Stimulated activated CD4-positive, alpha-beta T cell treated with anti-CD3 and anti-CD28 coated beads, TNF-alpha, amount 100 ng/mL, for 1 hour (primary cell): ENCODE results near the gene CASQ1.

Source experiments
- DNase-seq, 3 donors: peaks; one replicate each; pipeline ENCODE4 v3.0.0-alpha.2; 2020; ENCODE audit warnings: low read depth in 3 of 3, low spot score in 1 of 3

Gene CASQ1

DNA sequence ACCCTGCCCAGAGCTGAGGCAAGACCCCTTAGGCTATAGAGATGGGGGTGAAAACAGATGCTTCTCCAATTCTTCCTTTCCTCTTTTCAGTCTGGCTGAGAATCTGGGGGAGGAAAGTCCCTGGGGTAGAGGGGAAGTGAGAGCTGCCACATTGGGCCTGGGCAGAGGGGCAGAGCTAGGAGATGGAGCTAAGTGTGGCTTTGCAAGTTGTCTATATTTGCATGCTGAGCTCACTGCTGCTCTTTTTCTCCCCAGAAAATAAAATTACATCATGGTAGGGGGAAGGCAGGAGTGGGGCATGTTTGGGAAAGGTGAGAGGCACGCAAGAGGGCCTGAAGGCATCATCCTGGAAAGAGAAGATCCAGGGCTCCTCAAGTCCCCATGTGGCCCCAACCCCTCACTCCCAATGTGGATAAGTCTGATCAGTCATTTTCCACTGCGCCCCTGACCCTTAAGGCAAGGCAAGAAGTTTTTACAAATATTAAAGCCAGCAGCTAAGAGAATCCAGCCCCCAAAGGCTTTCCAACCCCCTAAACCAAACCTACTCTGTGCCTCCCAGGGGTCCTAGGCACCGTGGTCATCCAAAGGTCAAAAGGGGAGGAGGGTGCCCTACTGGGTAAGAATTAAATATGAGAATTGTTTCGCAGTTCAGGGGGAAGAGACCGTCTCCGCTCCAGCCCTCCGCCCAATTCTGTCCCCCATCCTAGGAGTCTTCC lies 14.3 kb downstream of the CASQ1 start:
- no peak for DNase-seq

DNA sequence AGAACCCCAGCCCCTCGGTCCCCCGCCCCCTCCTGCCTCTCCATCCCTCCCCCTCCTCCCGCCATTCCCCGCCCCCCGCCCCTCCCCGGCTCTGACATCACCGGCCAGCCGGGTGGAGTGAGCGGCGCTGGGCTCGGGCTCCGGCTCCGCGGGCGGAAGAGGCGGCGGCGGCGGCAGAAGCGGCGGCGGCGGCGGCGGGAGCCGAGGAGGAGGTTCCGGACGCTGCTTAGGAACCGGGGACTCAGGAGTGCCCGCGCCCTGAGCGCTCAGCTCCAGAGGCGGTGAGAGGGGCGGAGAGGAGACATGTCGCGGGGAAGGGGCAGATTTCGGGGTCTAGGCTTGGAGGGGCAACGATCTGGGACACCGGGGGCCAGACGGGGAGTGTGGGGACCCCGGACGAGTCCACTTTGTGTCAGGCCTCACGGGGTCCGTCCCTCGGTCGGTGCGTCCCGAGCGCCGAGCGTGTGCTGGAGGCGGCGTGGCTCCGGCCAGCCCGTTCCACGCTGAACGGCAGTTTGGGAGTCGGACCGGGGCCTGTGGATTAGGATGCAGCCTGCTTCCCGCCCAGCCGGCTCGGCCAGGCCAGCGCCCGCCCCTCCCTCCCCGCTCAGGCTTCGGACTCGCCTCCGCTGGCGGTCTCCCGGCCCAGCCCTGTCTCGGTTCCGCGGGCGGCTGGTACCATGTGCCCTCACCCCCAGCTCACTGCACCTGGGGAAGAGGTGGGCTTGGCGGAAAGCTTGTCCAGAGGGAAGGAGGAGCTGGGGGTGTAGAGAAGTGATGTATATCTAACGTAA lies 15.1 kb downstream of the CASQ1 start, which contains the start of gene PEA15:
Gene PEA15, plus strand, starts transcription at position 143 of the 794 bp plus-strand sequence. CDS start 6,161 bp downstream, outside the sequence.
- peak; percentile 34 to 62 (median 43) for DNase-seq

DNA sequence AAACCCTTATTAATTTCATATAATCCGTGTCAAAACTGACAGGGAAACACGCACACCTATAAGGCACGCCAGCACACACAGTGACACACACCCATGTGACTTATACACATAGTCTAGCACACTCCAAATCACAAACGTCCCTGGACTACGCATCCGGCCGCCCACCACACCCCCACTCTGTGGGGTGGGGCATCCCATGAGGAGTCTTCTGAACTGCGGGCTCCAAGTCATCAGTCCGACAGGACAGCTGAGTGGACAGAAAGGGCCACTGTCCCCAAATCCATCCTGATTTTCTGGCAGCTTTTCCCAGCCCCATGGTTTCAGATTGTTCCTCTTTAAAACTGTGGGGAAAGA lies 15.6 kb downstream of the CASQ1 start:
- DNase-seq = peak in 1 of 3 donors; percentile 42

DNA sequence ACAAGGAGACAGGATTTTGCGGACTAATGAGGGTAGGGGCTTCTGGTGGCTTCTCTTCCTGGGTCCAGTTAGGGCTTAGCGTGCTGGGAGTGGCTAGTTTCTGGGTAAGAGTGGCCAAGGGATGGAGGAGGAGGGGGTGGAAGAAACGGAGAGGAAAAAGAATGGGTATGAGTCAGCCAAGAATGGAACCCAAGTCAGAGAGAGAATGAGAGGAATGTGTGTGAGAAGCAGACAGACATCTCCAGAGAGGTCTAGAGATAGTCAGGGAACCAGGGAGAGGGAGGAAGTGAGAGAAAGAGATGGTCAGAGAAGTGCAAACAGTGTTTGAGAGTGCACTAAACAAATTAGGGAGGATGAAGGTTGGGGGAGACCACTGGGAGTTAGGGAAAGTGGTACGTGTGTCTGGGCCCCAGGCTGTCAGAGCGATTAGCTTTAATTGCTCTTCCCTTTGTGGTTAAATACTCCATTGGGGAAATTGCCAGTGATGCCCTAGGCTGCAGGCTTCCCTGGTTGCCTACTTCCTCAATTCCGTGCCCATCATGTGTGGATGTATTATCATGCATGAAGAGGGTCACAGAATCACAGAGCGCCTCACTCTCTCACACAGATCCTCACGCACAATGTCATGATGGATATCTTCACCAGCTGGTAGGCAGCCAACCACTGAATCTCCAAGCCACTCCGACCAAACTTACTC lies 16.2 kb downstream of the CASQ1 start:
- no peak for DNase-seq

DNA sequence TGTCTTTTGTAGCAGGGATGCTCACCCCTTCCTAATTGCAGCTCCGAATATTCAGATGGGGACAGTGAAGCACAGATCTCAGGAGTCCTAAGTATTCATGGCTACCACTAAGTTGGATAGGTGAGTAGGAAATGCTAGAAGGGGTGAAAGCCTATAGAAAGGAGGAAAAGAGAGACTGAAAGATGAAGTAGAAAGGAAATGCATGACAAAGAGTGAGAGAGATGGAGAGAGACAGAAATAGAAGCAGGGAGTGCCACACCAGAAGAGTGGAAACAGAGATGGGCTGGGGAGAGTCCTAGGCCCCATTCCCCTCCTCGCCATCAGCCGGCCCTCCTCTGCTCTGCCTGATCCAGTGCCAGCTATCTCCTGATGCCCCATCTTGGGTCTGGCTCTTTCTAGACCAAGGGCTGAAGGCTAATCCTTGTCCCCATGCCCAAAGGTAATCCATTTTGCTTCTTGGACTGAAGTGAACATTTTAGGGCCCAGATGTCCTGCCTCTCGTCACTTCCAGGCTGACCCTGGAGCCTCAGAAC lies 16.8 kb downstream of the CASQ1 start:
- DNase-seq = no peak

DNA sequence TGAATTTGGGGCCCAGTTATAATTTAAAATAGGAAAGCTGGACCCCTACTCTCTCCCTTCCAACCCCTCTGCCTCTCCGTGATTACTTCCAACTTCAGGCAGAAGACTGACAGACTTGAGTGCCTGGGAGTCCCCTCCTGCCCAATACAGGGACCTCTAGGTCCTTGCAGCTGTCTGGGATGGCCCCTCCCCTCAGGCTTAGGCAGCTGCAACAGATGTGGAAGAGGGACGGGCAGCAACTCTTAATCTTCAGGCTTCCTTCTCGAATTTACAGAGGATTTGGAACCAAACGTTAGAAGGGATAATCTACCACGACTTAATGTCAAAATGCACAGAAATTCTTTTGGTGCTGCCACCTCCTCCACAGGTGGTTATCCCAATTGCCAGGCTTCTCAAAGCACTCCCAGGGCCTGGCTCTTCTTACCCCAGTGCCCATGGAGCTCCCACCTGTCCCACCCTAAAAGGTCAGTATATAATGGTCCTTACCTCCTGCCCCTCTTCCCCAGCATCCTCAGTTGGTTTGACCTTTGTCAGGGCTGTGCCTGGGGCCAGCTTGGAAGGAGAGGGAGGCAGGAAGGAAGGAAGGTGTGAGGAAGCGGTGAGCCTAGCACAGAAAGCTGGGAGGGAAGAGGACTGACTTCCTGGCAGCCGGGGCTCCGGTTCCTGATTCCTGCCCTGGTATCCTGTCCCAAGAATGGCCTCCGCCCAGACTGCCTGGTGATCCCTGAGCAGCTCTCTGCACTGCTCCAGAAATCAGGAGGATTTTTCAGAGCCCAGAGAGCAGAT lies 17.6 kb downstream of the CASQ1 start:
- no peak for DNase-seq

DNA sequence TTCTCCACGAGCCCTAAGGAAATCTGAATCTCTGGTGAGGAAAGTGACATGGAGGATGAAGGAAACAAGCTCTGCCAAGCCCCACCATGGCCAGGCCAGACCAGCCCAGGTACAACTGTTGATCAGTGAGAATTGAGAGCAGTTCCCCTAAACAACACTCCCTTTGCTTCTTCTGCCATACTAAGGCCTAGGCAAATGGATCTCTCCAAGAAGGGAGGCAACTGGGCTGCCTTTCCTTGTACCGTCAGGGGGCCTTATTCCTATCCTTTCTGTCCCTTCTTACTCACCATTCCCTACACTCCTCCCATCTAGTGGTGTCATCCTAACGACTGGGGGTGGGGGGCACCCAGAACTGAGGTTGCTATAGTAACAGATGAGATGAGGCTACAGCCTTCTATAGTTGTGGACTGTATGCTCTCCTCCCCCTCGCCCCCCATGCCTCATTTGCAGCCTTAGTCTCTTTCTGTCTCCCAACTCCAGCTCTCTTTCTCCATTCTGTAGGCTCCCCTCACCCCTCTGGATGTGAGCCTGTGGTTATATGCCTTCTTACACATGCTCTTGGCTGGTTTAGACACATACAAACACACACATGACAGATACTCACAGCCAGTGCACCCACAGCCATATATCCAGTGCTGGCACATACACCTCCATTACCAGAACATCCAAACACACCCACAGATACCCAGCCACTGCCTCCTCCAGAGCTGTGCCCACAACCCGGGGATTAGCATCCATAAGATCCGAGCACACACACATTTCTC lies 18.4 kb downstream of the CASQ1 start:
- no peak for DNase-seq

DNA sequence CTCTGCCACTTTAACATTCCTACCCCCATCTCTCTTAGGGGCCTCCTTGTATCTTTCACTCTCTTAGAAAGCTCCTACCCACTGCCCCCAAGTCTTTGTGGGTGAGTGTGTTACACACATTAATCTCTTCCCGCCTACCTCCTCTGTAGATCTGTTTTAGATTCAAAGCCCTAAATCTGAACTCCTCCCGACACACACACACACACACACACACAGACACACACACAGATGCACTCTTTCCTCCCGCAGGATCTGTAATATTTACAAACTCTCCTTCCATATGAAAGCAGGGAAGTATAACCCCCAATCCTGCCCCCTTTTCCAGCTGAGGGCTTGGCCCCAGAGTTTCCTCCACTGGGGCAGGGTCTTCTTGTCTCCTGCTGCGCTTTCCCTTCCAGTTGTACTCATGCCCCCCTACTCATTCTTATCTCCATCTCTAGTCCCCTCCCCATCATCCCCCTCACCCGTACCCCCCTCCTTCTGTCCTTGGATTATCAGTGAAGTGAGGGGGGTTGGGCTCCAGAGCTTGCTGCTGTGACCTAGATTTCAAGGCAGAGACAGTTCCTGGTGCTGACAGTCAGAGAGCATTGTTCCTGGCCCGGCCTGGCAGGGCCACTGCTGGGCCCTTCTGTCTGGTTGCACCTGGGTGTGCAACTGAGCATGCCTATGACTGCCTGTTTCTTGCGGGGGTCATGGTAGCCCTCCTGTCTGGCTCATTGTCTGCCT lies 19.1 kb downstream of the CASQ1 start:
- DNase-seq = no peak

DNA sequence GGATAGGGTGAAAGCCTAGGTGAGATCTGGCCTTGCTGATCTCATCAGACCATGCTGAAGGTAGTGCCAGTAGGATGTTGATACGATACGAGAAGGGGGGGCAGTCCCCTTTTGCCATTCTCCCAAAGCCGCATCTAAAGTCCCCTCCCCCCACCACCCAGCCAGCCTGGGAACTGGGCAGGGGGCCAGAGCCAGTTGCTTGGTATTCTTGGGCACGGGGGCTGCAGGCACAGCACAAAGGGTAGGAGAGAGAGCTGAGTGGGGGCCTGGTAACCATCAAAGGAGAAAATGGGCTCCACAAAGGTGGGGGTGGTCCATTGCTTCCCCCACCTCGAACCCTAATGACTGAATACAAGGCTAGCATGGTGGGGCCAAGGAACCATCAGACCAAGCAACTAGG lies 20.2 kb downstream of the CASQ1 start:
- no peak for DNase-seq

DNA sequence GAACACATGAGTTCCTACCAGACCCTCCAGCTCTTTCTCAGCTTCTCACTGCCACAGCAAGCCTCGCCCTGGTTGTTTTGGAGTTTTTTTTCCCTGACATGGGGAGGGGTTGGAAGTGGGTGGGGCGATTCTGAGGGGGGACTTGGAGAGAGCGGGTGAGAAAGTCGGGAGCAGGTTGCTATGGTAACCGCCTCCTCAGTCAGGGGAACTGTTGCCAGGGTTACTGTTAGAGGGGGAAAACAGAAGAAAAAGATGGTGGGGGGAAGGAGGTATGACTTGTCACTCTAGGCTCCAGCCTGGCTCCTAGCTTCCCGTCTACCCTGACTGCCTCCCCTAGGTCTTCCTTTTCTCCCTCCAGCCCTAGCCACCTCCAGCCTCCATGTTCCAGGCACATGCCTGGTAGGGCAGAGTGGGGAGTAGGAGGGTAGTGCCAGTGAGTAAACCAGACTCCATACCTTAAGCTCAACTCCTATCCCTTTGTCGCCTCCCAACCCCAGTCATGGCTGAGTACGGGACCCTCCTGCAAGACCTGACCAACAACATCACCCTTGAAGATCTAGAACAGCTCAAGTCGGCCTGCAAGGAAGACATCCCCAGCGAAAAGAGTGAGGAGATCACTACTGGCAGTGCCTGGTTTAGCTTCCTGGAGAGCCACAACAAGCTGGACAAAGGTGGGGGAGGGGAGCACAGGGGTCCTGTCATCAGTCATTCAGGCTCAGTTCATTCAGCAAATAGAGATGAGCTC lies 20.8 kb downstream of the CASQ1 start:
- no peak for DNase-seq

DNA sequence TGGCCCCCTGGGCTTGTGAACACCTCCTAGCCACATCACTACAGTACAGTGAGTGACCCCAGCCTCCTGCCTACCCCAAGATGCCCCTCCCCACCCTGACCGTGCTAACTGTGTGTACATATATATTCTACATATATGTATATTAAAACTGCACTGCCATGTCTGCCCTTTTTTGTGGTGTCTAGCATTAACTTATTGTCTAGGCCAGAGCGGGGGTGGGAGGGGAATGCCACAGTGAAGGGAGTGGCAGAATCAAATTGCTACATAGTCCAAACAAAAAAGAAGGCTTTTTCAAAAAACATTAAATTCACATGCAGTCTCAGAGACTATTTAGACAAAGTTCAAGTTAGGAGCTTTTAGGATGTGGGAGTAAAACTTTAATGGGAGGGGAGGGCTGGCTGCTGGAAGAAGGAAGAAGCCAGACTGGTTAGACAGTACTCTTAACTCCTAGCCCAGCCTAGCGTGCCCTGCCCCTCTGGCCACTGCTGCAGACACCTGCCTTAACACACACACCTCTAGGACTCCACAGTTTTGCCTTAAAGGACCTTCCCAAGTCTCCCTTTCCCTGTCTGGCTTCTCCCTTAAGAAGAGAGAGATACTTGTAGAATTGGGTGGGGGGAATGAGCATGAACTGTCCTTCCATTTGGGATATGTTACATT lies 24.2 kb downstream of the CASQ1 start:
- no peak for DNase-seq

DNA sequence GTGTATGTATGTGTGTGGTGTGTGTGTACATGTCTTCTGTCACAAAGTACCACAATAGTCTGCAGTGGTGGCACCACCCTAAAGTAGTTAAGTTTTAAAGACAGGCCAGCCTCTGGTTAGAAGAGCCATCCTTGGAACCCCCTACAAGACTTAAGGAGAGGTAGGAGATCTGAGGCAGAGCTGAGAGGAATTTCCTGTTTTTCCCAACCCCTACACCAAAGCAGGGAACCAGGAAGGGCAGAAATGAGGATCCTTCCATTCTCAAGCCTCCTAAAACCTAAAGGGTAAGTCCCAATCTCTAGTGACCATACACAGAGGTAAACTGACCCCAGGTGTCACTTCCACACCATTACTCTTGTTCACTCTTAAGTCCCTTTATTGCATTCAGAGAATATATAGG lies 25.9 kb downstream of the CASQ1 start:
- DNase-seq = no peak

DNA sequence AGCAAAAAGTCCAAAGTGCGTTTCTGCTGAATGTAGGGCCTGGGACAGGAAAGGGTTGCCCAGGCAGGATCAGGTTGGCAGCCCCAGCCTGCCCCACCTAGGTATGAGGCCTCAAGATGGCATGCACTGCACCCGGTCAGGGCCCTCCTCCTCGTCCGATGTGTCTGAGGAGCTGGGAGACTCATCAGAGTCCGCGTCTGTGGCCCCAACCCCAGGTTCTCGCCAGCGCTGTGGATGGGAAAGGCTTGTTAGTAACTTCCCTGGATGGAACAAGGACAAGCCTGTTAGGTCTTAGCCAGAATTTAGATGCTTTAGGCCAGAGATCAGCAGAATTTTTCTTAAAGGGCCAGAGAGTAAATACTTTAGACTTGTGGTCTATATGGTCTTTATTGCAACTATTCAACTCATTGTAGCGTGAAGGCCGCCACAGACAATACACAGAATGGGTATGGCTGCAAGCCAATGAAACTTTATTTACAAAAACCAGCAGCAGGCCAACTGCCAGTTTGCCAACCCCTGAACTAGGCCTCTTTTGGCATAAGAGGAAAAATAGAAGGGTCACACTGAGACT lies 27.2 kb downstream of the CASQ1 start:
- DNase-seq = no peak

DNA sequence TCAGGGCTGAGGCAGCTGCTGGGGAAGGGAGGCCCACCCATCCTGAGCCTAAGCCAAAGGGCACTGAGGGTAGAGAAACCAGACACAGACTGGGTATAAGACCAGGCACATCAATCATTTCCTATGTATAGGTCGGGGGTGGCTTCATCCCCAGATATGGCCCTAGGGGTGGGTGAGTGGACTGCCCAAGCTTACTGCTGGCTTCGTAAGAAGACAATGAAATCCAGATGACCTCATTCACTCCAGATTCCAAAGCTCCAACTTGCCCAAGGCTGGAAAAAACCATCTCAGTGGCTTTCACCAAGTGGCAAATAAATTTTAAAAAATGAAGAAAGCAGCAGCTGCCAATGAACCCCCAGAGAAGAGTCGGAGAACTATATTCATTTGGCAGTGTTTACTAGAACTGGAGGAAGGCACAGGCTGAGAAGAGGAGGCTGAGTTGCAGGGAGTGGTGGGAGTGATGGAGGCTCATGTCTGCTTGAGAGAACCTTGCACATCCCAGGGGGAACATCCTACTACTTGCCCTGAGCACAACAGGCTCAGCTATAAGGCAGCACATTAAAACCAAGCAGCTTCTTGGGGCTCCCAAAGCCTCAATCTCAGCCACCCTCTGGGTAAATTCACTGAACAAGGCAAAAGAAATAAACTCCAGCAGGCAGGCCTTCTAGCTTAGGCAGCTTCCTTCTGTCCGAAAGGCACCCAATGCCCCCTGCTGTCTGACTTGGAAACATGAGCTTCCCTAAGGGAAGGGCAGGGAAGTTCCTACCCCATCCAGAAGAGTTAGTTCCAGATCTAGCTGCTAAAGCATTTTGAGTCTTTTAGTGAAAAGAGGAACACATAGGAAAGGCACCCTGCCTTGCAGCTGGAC lies 28.9 kb downstream of the CASQ1 start:
- no peak for DNase-seq

DNA sequence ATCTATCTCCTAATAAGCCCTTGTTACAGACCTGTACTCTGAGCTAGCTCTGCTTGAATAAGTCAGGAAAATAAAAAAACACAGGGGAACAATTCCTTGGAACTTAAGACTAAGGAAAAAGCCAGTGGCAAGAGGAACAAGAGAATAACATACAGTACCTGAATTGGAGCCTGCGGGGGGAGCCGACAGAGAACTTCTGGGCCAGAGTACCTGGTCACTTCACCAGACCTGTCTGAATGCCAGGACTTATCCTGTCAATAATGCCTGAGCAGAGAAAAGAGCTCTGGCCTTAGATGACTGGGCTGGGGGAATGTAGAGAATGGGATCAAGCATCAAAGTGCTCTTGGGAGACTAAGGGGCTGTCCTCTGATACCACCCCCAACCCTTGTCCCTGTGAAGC lies 29.9 kb downstream of the CASQ1 start:
- no peak for DNase-seq

DNA sequence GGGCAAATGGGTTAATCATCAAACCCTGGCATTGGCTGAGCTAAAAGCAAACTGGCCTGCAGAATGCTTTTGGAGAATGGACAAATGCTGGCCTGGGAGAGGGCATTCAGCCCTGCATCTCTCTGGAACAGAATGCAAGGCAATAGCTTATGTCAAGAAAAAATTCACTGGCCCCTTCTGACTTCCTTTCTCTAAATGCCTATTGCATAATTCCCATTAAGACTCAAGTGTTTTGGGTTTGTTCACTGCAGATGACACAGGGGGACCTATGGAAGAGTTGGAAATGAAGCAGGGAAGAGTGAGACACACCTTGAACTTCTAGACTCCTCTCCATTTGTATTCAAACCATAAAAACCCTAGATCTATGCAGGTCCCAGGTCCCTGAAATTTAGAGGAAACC lies 30.7 kb downstream of the CASQ1 start:
- DNase-seq = no peak

DNA sequence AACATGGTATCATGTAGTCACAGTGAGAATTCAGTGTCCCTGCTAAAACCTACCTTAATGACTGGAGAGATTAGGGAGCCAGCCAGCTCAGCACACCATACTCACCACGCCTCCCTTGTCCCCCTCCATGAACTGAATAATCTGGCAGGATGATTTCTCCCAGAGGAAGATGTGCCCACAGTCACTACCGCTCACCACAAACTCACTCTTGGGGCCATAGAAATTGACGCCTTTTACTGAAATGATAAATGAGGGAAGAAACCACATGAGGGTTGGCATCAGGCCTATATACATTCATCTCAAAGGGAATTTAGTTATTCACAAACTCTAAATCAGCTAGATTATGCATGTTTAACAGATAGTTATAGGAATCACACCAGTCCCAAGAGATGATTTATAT lies 32.2 kb downstream of the CASQ1 start:
- DNase-seq = no peak
